Stomach (tissue), 4 donors: ENCODE results near the gene WDR27.

Experiments used
- CTCF ChIP-seq, 7 experiments: fragments of 450-650 bp in 4 of 7; fragments of 200-600 bp in 3 of 7; sonication (generic) in 3 of 7; IDR thresholded peaks; one replicate each; pipeline ENCODE4 v1.5.1; 2016 to 2019; ENCODE audit warnings: antibody characterized with exemption in 7 of 7, control low read depth in 2 of 7, mild to moderate bottlenecking in 1 of 7
- EP300 ChIP-seq: sonication (generic); formaldehyde crosslinking; IDR thresholded peaks from one replicate; pipeline ENCODE4 v1.6.1; 2017; ENCODE audit warnings: antibody characterized with exemption
- POLR2A ChIP-seq, 4 donors: fragments of 450-650 bp; IDR thresholded peaks; one replicate each; pipeline ENCODE4 v1.6.1; 2016; ENCODE audit warnings: antibody characterized with exemption in 4 of 4, control low read depth in 2 of 4, mild to moderate bottlenecking in 1 of 4, moderate library complexity in 1 of 4

- TF ChIP-seq POLR2A (IDR thresholded peaks at IDR 0.05) (no peak), CTCF (IDR thresholded peaks at IDR 0.05) (no peak), EP300 (no peak)
These were observed 262.1 kb downstream of the WDR27 start for GRCh38 chr6:169439710-169440109.
